Stimulated activated memory B cell treated with anti-CD40 and anti-IgM and Interleukin-4, amounts not matched to agents 10 μg/mL and 1 μg/mL and 100 μg/mL, for 72 hours (primary cell): Measurements from ENCODE around the gene BFSP1.
A peak's percentile ranks its signal among the peaks of the same experiment; 100 is the strongest.

ENCODE experiments used
- ATAC-seq: fragments of 150-1000 bp; cut with Tn5 transposase; 2 replicates; pipeline ENCODE4 v1.10.0; 2021
- H3K27ac Mint-ChIP-seq: one replicate; pipeline ENCODE4 v1.8.0; 2022; ENCODE audit warnings: mild to moderate bottlenecking, mixed read lengths
- H3K27me3 Mint-ChIP-seq: one replicate; pipeline ENCODE4 v1.8.0; 2022; ENCODE audit warnings: mixed read lengths
- H3K36me3 Mint-ChIP-seq: one replicate; pipeline ENCODE4 v1.8.0; 2022; ENCODE audit warnings: mixed read lengths
- H3K4me1 Mint-ChIP-seq: one replicate; pipeline ENCODE4 v1.8.0; 2022; ENCODE audit warnings: mixed read lengths
- H3K4me3 Mint-ChIP-seq: one replicate; pipeline ENCODE4 v1.8.0; 2022; ENCODE audit warnings: mild to moderate bottlenecking, moderate library complexity, mixed read lengths
- H3K9me3 Mint-ChIP-seq: one replicate; pipeline ENCODE4 v1.8.0; 2022; ENCODE audit warnings: mixed read lengths

Gene BFSP1

GRCh38 chr20:17530716-17531664, at the start of gene BFSP1:
BFSP1 (minus strand) TSS chr20:17531379; CDS start chr20:17531329, 50 bp downstream.
- H3K9me3 Mint-ChIP-seq, result no peaks in the 10 kb centered on the region
- H3K36me3 Mint-ChIP-seq, result no peaks in the 10 kb centered on the region
- peaks cover 31% of the 10 kb centered on the region for H3K27me3 Mint-ChIP-seq
- H3K4me3 Mint-ChIP-seq, result peak within 1 kb of the TSS; percentile 62
- peaks cover 6% of the 10 kb centered on the region for H3K4me1 Mint-ChIP-seq
- H3K27ac Mint-ChIP-seq, result no peak within 1 kb of the TSS
- peak; percentile 57 for ATAC-seq

- no peaks in the 10 kb centered on the region for H3K27me3 Mint-ChIP-seq
- H3K36me3 Mint-ChIP-seq, result peaks cover 16% of the 10 kb centered on the region
- H3K4me3 Mint-ChIP-seq, result no peak overlapping the region
- no peaks in the 10 kb centered on the region for H3K9me3 Mint-ChIP-seq
- ATAC-seq, result no peak
- no peak overlapping the region for H3K27ac Mint-ChIP-seq
- H3K4me1 Mint-ChIP-seq, result no peaks in the 10 kb centered on the region
Measured at GRCh38 chr20:17580895-17581294, 49.7 kb upstream of the BFSP1 start.

- no peaks in the 10 kb centered on the region for H3K4me1 Mint-ChIP-seq
- H3K27me3 Mint-ChIP-seq, result no peaks in the 10 kb centered on the region
- H3K4me3 Mint-ChIP-seq, result no peak overlapping the region
- ATAC-seq, result no peak
- no peaks in the 10 kb centered on the region for H3K9me3 Mint-ChIP-seq
- H3K36me3 Mint-ChIP-seq, result peaks cover 11% of the 10 kb centered on the region
- no peak overlapping the region for H3K27ac Mint-ChIP-seq
Measured at GRCh38 chr20:17579369-17580039, 48.3 kb upstream of the BFSP1 start.

GRCh38 chr20:17576215-17576614, 45.0 kb upstream of the BFSP1 start:
- H3K4me1 Mint-ChIP-seq, result peaks cover 6% of the 10 kb centered on the region
- ATAC-seq, result no peak
- H3K4me3 Mint-ChIP-seq, result no peak overlapping the region
- peaks cover 11% of the 10 kb centered on the region for H3K36me3 Mint-ChIP-seq
- no peak overlapping the region for H3K27ac Mint-ChIP-seq
- H3K9me3 Mint-ChIP-seq, result no peaks in the 10 kb centered on the region
- H3K27me3 Mint-ChIP-seq, result no peaks in the 10 kb centered on the region

GRCh38 chr20:17573463-17573862, 42.3 kb upstream of the BFSP1 start:
- no peaks in the 10 kb centered on the region for H3K27me3 Mint-ChIP-seq
- H3K9me3 Mint-ChIP-seq, result no peaks in the 10 kb centered on the region
- no peak overlapping the region for H3K27ac Mint-ChIP-seq
- peaks cover 18% of the 10 kb centered on the region for H3K4me1 Mint-ChIP-seq
- H3K36me3 Mint-ChIP-seq, result no peaks in the 10 kb centered on the region
- H3K4me3 Mint-ChIP-seq, result no peak overlapping the region
- no peak for ATAC-seq

- H3K4me3 Mint-ChIP-seq, result no peak overlapping the region
- H3K4me1 Mint-ChIP-seq, result peaks cover 18% of the 10 kb centered on the region
- no peaks in the 10 kb centered on the region for H3K27me3 Mint-ChIP-seq
- H3K36me3 Mint-ChIP-seq, result no peaks in the 10 kb centered on the region
- no peak for ATAC-seq
- no peaks in the 10 kb centered on the region for H3K9me3 Mint-ChIP-seq
- no peak overlapping the region for H3K27ac Mint-ChIP-seq
Measured at GRCh38 chr20:17572034-17572638, 41.0 kb upstream of the BFSP1 start.

GRCh38 chr20:17571153-17571527, 40.0 kb upstream of the BFSP1 start:
- H3K27me3 Mint-ChIP-seq, result no peaks in the 10 kb centered on the region
- H3K4me3 Mint-ChIP-seq, result peak overlapping the region; percentile 94
- H3K4me1 Mint-ChIP-seq, result peaks cover 18% of the 10 kb centered on the region
- H3K36me3 Mint-ChIP-seq, result no peaks in the 10 kb centered on the region
- no peak for ATAC-seq
- H3K27ac Mint-ChIP-seq, result peak overlapping the region; percentile 88
- no peaks in the 10 kb centered on the region for H3K9me3 Mint-ChIP-seq

- ATAC-seq, result peak; percentile 59
- Mint-ChIP-seq H3K36me3 (no peaks in the 10 kb centered on the region), H3K4me1 (peaks cover 18% of the 10 kb centered on the region), H3K4me3 (peak overlapping the region; percentile 94), H3K9me3 (no peaks in the 10 kb centered on the region), H3K27ac (peak overlapping the region; percentile 88), H3K27me3 (no peaks in the 10 kb centered on the region)
Measured at GRCh38 chr20:17570347-17571152, 39.4 kb upstream of the BFSP1 start.

- no peaks in the 10 kb centered on the region for H3K9me3 Mint-ChIP-seq
- H3K4me3 Mint-ChIP-seq, result peak within 1 kb of the TSS; percentile 94
- H3K27ac Mint-ChIP-seq, result peak within 1 kb of the TSS; percentile 88
- peaks cover 18% of the 10 kb centered on the region for H3K4me1 Mint-ChIP-seq
- no peaks in the 10 kb centered on the region for H3K27me3 Mint-ChIP-seq
- ATAC-seq, result peak; percentile 96
- no peaks in the 10 kb centered on the region for H3K36me3 Mint-ChIP-seq
Measured at GRCh38 chr20:17569616-17570346, 38.6 kb upstream of the BFSP1 start, which contains the start of gene DSTN. DSTN (plus strand) TSS chr20:17570075; CDS start chr20:17570209, 134 bp downstream.

GRCh38 chr20:17568972-17569521, 37.9 kb upstream of the BFSP1 start:
- H3K4me3 Mint-ChIP-seq, result peak overlapping the region; percentile 94
- no peak for ATAC-seq

GRCh38 chr20:17568045-17568788, 37.0 kb upstream of the BFSP1 start:
- Mint-ChIP-seq H3K4me1 (peaks cover 18% of the 10 kb centered on the region), H3K9me3 (no peaks in the 10 kb centered on the region), H3K36me3 (no peaks in the 10 kb centered on the region), H3K4me3 (no peak overlapping the region), H3K27me3 (no peaks in the 10 kb centered on the region), H3K27ac (no peak overlapping the region)
- ATAC-seq, result no peak

More at GRCh38 chr20:17568972-17569521, 37.9 kb upstream of the BFSP1 start:
- Mint-ChIP-seq H3K27me3 (no peaks in the 10 kb centered on the region), H3K4me1 (peaks cover 18% of the 10 kb centered on the region), H3K9me3 (no peaks in the 10 kb centered on the region), H3K27ac (no peak overlapping the region), H3K36me3 (no peaks in the 10 kb centered on the region)

- H3K27me3 Mint-ChIP-seq, result peaks cover under 1% of the 10 kb centered on the region
- no peak for ATAC-seq
Measured at GRCh38 chr20:17566345-17566744, 35.2 kb upstream of the BFSP1 start.

GRCh38 chr20:17565169-17565845, 34.1 kb upstream of the BFSP1 start:
- Mint-ChIP-seq H3K4me3 (no peak overlapping the region), H3K9me3 (no peaks in the 10 kb centered on the region), H3K27me3 (peaks cover 11% of the 10 kb centered on the region), H3K4me1 (peaks cover 4% of the 10 kb centered on the region), H3K36me3 (no peaks in the 10 kb centered on the region), H3K27ac (no peak overlapping the region)
- no peak for ATAC-seq

More at GRCh38 chr20:17566345-17566744, 35.2 kb upstream of the BFSP1 start:
- H3K36me3 Mint-ChIP-seq, result no peaks in the 10 kb centered on the region
- peaks cover 12% of the 10 kb centered on the region for H3K4me1 Mint-ChIP-seq
- no peak overlapping the region for H3K4me3 Mint-ChIP-seq
- no peaks in the 10 kb centered on the region for H3K9me3 Mint-ChIP-seq
- H3K27ac Mint-ChIP-seq, result no peak overlapping the region
